HG03354 (cell line): ENCODE measurements around the gene ATF7IP2.
"Not testable (repeated sequence)": the region's sequence is repeated elsewhere in the genome, so short reads cannot be mapped to it uniquely, and the experiment has no call there.

ENCODE experiments used
- ATAC-seq: cut with Tn5 transposase; IDR thresholded peaks from one replicate; pipeline ENCODE4 v1.9.1; 2021; ENCODE audit warnings: mild to moderate bottlenecking; ENCODE audit not compliant: unreplicated experiment, poor library complexity, severe bottlenecking

The ATF7IP2 gene

GRCh38 chr16:10502776-10503175 lies 116.9 kb downstream of the ATF7IP2 start:
- no peak for ATAC-seq

- no peak for ATAC-seq
Observed at GRCh38 chr16:10504404-10504885, 118.6 kb downstream of the ATF7IP2 start.

GRCh38 chr16:10505286-10505685 lies 119.4 kb downstream of the ATF7IP2 start:
- ATAC-seq = not testable (repeated sequence)

GRCh38 chr16:10509534-10510025 lies 123.7 kb downstream of the ATF7IP2 start:
- peak; percentile 94 for ATAC-seq

- no peak for ATAC-seq
Observed at GRCh38 chr16:10510279-10510678, 124.4 kb downstream of the ATF7IP2 start.

- no peak for ATAC-seq
Observed at GRCh38 chr16:10511829-10512228, 126.0 kb downstream of the ATF7IP2 start.

GRCh38 chr16:10514369-10515055 lies 128.7 kb downstream of the ATF7IP2 start:
- no peak for ATAC-seq

- no peak for ATAC-seq
Observed at GRCh38 chr16:10517868-10518267, 132.0 kb downstream of the ATF7IP2 start.

GRCh38 chr16:10518479-10519041 lies 132.7 kb downstream of the ATF7IP2 start:
- no peak for ATAC-seq

- no peak for ATAC-seq
Observed at GRCh38 chr16:10519297-10519696, 133.4 kb downstream of the ATF7IP2 start.

GRCh38 chr16:10519929-10520868 lies 134.3 kb downstream of the ATF7IP2 start:
- ATAC-seq = no peak

GRCh38 chr16:10520869-10521578 lies 135.2 kb downstream of the ATF7IP2 start:
- no peak for ATAC-seq

- no peak for ATAC-seq
Observed at GRCh38 chr16:10521681-10522274, 135.9 kb downstream of the ATF7IP2 start.

- no peak for ATAC-seq
Observed at GRCh38 chr16:10522966-10523365, 137.1 kb downstream of the ATF7IP2 start.

GRCh38 chr16:10525214-10525825 lies 139.5 kb downstream of the ATF7IP2 start:
- ATAC-seq = no peak

- ATAC-seq = no peak
Observed at GRCh38 chr16:10526962-10527361, 141.1 kb downstream of the ATF7IP2 start.

- ATAC-seq = no peak
Observed at GRCh38 chr16:10528635-10529034, 142.8 kb downstream of the ATF7IP2 start.

GRCh38 chr16:10529895-10530669 lies 144.2 kb downstream of the ATF7IP2 start:
- ATAC-seq = no peak
